ENCODE data around the gene DHX58. TPM values are rescaled to one million over a fixed set of nuclear protein-coding genes. Genes with fewer than 3 reads are reported as not detected.

DHX58 gene
- total and polyA plus RNA-seq, 2 donors from 2014 or later, result 22.1 to 27.5 TPM

- no peak for FAIRE-seq
Observed at GRCh38 chr17:42111265-42111636, 1.3 kb downstream of the DHX58 start.

GRCh38 chr17:42110301-42111264 is 1.9 kb downstream of the DHX58 start:
- Histone ChIP-seq H3K4me3 (ENCODE audit: low read length in 3 of 3) (no peak overlapping the region), H3K36me3 (ENCODE audit: control insufficient read depth in 2 of 3, insufficient read depth in 3 of 3, low read length in 3 of 3) (peaks cover 0 to 11% (median 2%) of the 10 kb centered on the region in 3 donors), H3K9me3 (ENCODE audit: control insufficient read depth in 2 of 3, insufficient read depth in 1 of 3, low read length in 3 of 3) (no peaks in the 10 kb centered on the region), H3K27me3 (ENCODE audit: control insufficient read depth, insufficient read depth, low read length) (no peaks in the 10 kb centered on the region), H3K9ac (ENCODE audit: low read length in 3 of 3) (no peak overlapping the region), H3K27ac (ENCODE audit: low read depth in 2 of 2, low read length in 2 of 2) (no peak overlapping the region), H3K4me1 (ENCODE audit: control insufficient read depth in 2 of 3, insufficient read depth in 2 of 3, low read depth in 1 of 3, low read length in 3 of 3) (peaks cover 0 to 22% (median 13%) of the 10 kb centered on the region in 3 donors)
- intact Hi-C loops (cut with DNase I), result no loop called here
- no peak for FAIRE-seq
- DNase-seq, result no peak
- TF ChIP-seq CTCF (IDR thresholded peaks at IDR 0.05; ENCODE audit: borderline replicate concordance, extremely low read depth, insufficient read depth), result no peak

More at GRCh38 chr17:42111265-42111636, 1.3 kb downstream of the DHX58 start:
- peak overlapping the region in 1 of 3 donors; percentile 75 for H3K9ac ChIP-seq (ENCODE audit: low read length in 3 of 3)
- no peak for TF ChIP-seq CTCF (IDR thresholded peaks at IDR 0.05; ENCODE audit: borderline replicate concordance, extremely low read depth, insufficient read depth)
- peak in 1 of 5 donors; percentile 45 for DNase-seq
- intact Hi-C loops (cut with DNase I), result no loop called here
- H3K4me1 ChIP-seq (ENCODE audit: control insufficient read depth in 2 of 3, insufficient read depth in 2 of 3, low read depth in 1 of 3, low read length in 3 of 3), result peaks cover 0 to 22% (median 13%) of the 10 kb centered on the region in 3 donors
- no peaks in the 10 kb centered on the region for H3K27me3 ChIP-seq (ENCODE audit: control insufficient read depth, insufficient read depth, low read length)
- H3K9me3 ChIP-seq (ENCODE audit: control insufficient read depth in 2 of 3, insufficient read depth in 1 of 3, low read length in 3 of 3), result no peaks in the 10 kb centered on the region
- H3K36me3 ChIP-seq (ENCODE audit: control insufficient read depth in 2 of 3, insufficient read depth in 3 of 3, low read length in 3 of 3), result peaks cover 0 to 11% (median 2%) of the 10 kb centered on the region in 3 donors
- peak overlapping the region; percentile 89 to 92 for H3K27ac ChIP-seq (ENCODE audit: low read depth in 2 of 2, low read length in 2 of 2)
- peak overlapping the region in 1 of 3 donors; percentile 73 for H3K4me3 ChIP-seq (ENCODE audit: low read length in 3 of 3)

GRCh38 chr17:42109086-42109485 is 3.4 kb downstream of the DHX58 start:
- no peak overlapping the region for H3K9ac ChIP-seq (ENCODE audit: low read length in 3 of 3)
- no peak overlapping the region for H3K4me3 ChIP-seq (ENCODE audit: low read length in 3 of 3)
- intact Hi-C loops (cut with DNase I), result no loop called here
- DNase-seq, result peak in 1 of 5 donors; percentile 66
- peaks cover 0 to 19% (median 0%) of the 10 kb centered on the region in 3 donors for H3K36me3 ChIP-seq (ENCODE audit: control insufficient read depth in 2 of 3, insufficient read depth in 3 of 3, low read length in 3 of 3)
- peaks cover 0 to 22% (median 13%) of the 10 kb centered on the region in 3 donors for H3K4me1 ChIP-seq (ENCODE audit: control insufficient read depth in 2 of 3, insufficient read depth in 2 of 3, low read depth in 1 of 3, low read length in 3 of 3)
- H3K9me3 ChIP-seq (ENCODE audit: control insufficient read depth in 2 of 3, insufficient read depth in 1 of 3, low read length in 3 of 3), result no peaks in the 10 kb centered on the region
- no peak for TF ChIP-seq CTCF (IDR thresholded peaks at IDR 0.05; ENCODE audit: borderline replicate concordance, extremely low read depth, insufficient read depth)
- no peak overlapping the region for H3K27ac ChIP-seq (ENCODE audit: low read depth in 2 of 2, low read length in 2 of 2)
- H3K27me3 ChIP-seq (ENCODE audit: control insufficient read depth, insufficient read depth, low read length), result no peaks in the 10 kb centered on the region
- FAIRE-seq, result no peak
